B cell (primary cell): ENCODE results near the gene SELENON.

Experiments used
- CTCF ChIP-seq: fragments of 200-600 bp; IDR thresholded peaks from one replicate; pipeline ENCODE4 v1.8.0; 2022; ENCODE audit warnings: antibody characterized with exemption, mild to moderate bottlenecking
- EZH2 ChIP-seq: IDR thresholded peaks from 2 replicates; pipeline ENCODE4 v1.6.1; 2012; ENCODE audit warnings: borderline replicate concordance, low read depth, mild to moderate bottlenecking, moderate library complexity, low read length; ENCODE audit not compliant: insufficient read depth, poor library complexity, severe bottlenecking

- TF ChIP-seq CTCF (peak; percentile 54), EZH2 (no peak)
These were observed 3.1 kb upstream of the SELENON start for GRCh38 chr1:25796811-25797458.
